Measurements from ENCODE around the gene CAMSAP1.

CAMSAP1 gene

GRCh38 chr9:135906291-135907005 lies 898 bp downstream of the CAMSAP1 start:
- DNase-seq (ENCODE audit: low read depth): peak; percentile 21
- peak overlapping the region; percentile 68 for H3K4me3 ChIP-seq (ENCODE audit: low read depth, low read length)
- TF ChIP-seq CTCF (IDR thresholded peaks at IDR 0.05; ENCODE audit: insufficient read depth, low read depth, low read length, missing control alignments): no peak

GRCh38 chr9:135905380-135906258 lies 1.7 kb downstream of the CAMSAP1 start:
- DNase-seq (ENCODE audit: low read depth): peak; percentile 39
- no peak for TF ChIP-seq CTCF (IDR thresholded peaks at IDR 0.05; ENCODE audit: insufficient read depth, low read depth, low read length, missing control alignments)
- peak overlapping the region; percentile 68 for H3K4me3 ChIP-seq (ENCODE audit: low read depth, low read length)

- no peak overlapping the region for H3K4me3 ChIP-seq (ENCODE audit: low read depth, low read length)
- TF ChIP-seq CTCF (IDR thresholded peaks at IDR 0.05; ENCODE audit: insufficient read depth, low read depth, low read length, missing control alignments): no peak
- DNase-seq (ENCODE audit: low read depth): no peak
Observed at GRCh38 chr9:135903786-135904520, 3.4 kb downstream of the CAMSAP1 start.

- TF ChIP-seq CTCF (IDR thresholded peaks at IDR 0.05; ENCODE audit: insufficient read depth, low read depth, low read length, missing control alignments): no peak
- no peak overlapping the region for H3K4me3 ChIP-seq (ENCODE audit: low read depth, low read length)
- DNase-seq (ENCODE audit: low read depth): no peak
Observed at GRCh38 chr9:135903358-135903656, 4.0 kb downstream of the CAMSAP1 start.

- no peak for DNase-seq (ENCODE audit: low read depth)
- H3K4me3 ChIP-seq (ENCODE audit: low read depth, low read length): no peak overlapping the region
- no peak for TF ChIP-seq CTCF (IDR thresholded peaks at IDR 0.05; ENCODE audit: insufficient read depth, low read depth, low read length, missing control alignments)
Observed at GRCh38 chr9:135902655-135903357, 4.5 kb downstream of the CAMSAP1 start.

GRCh38 chr9:135901826-135902225 lies 5.5 kb downstream of the CAMSAP1 start:
- no peak for DNase-seq (ENCODE audit: low read depth)
- no peak for TF ChIP-seq CTCF (IDR thresholded peaks at IDR 0.05; ENCODE audit: insufficient read depth, low read depth, low read length, missing control alignments)
- H3K4me3 ChIP-seq (ENCODE audit: low read depth, low read length): no peak overlapping the region
